Activated T-helper 1 cell treated with Interleukin-2 at 50 U/mL for 16 hours (primary cell): ENCODE data around the gene ADD2.

Experiments
- DNase-seq: peaks from one replicate; pipeline ENCODE4 v3.0.0-alpha.2; 2020; ENCODE audit warnings: low read depth

The ADD2 gene

GRCh38 chr2:70785137-70785911 lies 17.3 kb upstream of the ADD2 start:
- DNase-seq = no peak

GRCh38 chr2:70784320-70784719 lies 16.3 kb upstream of the ADD2 start:
- DNase-seq = no peak

- DNase-seq = no peak
Measured at GRCh38 chr2:70779911-70780545, 12.0 kb upstream of the ADD2 start.

GRCh38 chr2:70779491-70779890 lies 11.5 kb upstream of the ADD2 start:
- DNase-seq = no peak

- DNase-seq = no peak
Measured at GRCh38 chr2:70778676-70779075, 10.7 kb upstream of the ADD2 start.

- no peak for DNase-seq
Measured at GRCh38 chr2:70777450-70777849, 9.4 kb upstream of the ADD2 start.

- DNase-seq = no peak
Measured at GRCh38 chr2:70776266-70776665, 8.3 kb upstream of the ADD2 start.

GRCh38 chr2:70775141-70775540 lies 7.1 kb upstream of the ADD2 start:
- no peak for DNase-seq

GRCh38 chr2:70772486-70773155 lies 4.6 kb upstream of the ADD2 start:
- DNase-seq = no peak

GRCh38 chr2:70771446-70771845 lies 3.4 kb upstream of the ADD2 start:
- no peak for DNase-seq

- DNase-seq = no peak
Measured at GRCh38 chr2:70769450-70769849, 1.4 kb upstream of the ADD2 start.

- no peak for DNase-seq
Measured at GRCh38 chr2:70768590-70769085, 638 bp upstream of the ADD2 start.

- DNase-seq = no peak
Measured at GRCh38 chr2:70767079-70767698, 811 bp downstream of the ADD2 start.

- no peak for DNase-seq
Measured at GRCh38 chr2:70766357-70767078, 1.5 kb downstream of the ADD2 start.

- DNase-seq = no peak
Measured at GRCh38 chr2:70765507-70765906, 2.5 kb downstream of the ADD2 start.

GRCh38 chr2:70759446-70759845 lies 8.6 kb downstream of the ADD2 start:
- DNase-seq = no peak

- DNase-seq = no peak
Measured at GRCh38 chr2:70757966-70758365, 10.0 kb downstream of the ADD2 start.

- DNase-seq = no peak
Measured at GRCh38 chr2:70757360-70757759, 10.6 kb downstream of the ADD2 start.

- DNase-seq = no peak
Measured at GRCh38 chr2:70756128-70756527, 11.9 kb downstream of the ADD2 start.

GRCh38 chr2:70753902-70754301 lies 14.1 kb downstream of the ADD2 start:
- DNase-seq = no peak

GRCh38 chr2:70753031-70753430 lies 15.0 kb downstream of the ADD2 start:
- DNase-seq = no peak

- DNase-seq = no peak
Measured at GRCh38 chr2:70752396-70752795, 15.6 kb downstream of the ADD2 start.
